Stromal cell of bone marrow (primary cell): ENCODE measurements around the gene AEBP2.
A peak's percentile ranks its signal among the peaks of the same experiment; 100 is the strongest.
"Not testable (repeated sequence)": the region's sequence is repeated elsewhere in the genome, so short reads cannot be mapped to it uniquely, and the experiment has no call there.

ENCODE experiments used
- DNase-seq: peaks from one replicate; pipeline ENCODE4 v3.0.0-alpha.2; 2012; ENCODE audit warnings: low read depth

AEBP2 gene

DNA sequence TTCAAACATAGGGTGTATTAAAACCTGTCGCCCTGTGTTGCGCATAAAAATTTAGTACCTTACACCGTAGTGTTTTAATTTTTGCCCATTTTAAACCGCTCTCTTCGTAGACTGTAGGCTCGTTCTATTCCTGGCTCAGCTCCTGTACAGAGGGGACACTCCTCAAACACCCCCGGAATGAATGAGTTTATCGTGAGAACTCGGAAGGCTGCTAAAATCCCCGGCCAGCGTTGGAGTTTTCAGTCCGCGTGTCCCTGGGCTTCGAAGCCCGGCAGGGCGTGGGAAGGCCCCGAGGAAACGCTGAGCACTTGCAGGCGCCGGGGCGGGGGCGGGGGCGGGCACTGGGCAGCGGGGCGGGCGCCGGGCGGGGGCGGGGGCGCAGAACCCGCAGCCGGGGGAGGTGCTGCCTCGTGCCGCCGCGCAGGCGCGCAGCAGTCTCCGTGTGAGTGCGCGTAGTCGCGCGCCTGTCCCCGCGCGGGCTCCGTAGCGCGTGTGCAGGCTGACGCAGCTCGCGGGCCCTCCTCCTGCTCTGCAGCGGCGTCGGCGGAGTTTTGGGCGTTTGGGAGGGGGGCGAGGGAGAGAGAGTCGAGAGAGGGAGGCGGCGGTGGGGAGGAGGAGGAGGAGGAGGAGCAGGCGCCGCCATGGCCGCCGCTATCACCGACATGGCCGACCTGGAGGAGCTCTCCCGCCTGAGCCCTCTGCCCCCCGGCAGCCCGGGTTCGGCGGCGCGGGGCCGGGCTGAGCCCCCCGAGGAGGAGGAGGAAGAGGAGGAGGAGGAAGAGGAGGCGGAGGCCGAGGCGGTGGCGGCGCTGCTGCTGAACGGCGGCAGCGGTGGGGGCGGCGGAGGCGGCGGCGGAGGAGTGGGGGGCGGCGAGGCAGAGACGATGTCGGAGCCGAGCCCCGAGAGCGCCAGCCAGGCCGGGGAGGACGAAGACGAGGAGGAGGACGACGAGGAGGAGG is at the start of gene AEBP2:
Gene AEBP2, plus strand, starts transcription at position 434 of the 960 bp plus-strand sequence. Its CDS starts 208 bp downstream, at position 642.
- peak; percentile 90 for DNase-seq

DNA sequence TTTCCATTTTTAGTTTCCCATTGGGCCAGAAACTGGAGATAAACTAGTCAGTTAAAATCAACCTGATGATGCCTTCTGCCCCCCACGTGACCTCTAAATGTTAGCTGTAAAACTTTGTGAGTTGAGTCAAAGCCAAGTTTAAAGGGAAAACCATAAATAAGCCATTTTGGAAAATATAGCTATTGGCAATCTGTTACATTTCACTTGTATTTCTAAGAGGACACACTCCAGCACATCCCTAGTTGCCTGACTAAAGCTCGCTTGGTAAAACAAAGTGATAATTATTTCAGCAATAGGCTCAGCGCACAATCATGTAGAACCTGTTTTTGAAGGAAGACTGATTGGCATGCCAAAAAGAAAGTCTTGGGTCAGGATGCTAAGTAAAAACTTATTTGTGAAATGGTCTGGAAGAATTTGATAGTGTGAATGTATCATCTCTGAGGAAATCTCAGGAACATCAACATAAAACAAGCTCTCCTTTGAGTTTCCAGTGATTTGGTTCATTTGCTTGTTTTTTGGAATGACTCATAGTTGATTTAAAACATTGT is 49.2 kb upstream of the AEBP2 start:
- DNase-seq: no peak

- not testable (repeated sequence) for DNase-seq
These were observed 46.6 kb upstream of the AEBP2 start for GRCh38 chr12:19392644-19393043.

DNA sequence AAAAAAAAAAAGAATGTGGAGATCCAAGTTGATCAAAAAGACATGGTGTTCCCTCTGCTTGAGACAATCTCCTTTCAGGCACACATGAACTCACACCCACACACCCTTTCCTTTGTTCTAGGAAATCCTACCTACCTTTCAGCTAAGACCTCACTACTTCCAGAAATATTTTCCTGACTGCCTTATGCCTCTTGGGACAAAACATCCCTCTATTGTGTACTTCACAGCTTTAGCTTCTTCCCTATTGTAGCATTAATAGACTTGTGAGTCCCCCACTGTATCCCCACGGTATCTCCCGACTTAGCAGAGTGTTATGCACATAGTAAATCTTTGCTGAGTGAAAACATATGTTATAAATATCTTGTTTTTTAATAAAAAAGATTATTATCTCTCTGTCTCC is 44.9 kb upstream of the AEBP2 start:
- DNase-seq: no peak

GRCh38 chr12:19397534-19397933 is 41.8 kb upstream of the AEBP2 start:
- DNase-seq: no peak

DNA sequence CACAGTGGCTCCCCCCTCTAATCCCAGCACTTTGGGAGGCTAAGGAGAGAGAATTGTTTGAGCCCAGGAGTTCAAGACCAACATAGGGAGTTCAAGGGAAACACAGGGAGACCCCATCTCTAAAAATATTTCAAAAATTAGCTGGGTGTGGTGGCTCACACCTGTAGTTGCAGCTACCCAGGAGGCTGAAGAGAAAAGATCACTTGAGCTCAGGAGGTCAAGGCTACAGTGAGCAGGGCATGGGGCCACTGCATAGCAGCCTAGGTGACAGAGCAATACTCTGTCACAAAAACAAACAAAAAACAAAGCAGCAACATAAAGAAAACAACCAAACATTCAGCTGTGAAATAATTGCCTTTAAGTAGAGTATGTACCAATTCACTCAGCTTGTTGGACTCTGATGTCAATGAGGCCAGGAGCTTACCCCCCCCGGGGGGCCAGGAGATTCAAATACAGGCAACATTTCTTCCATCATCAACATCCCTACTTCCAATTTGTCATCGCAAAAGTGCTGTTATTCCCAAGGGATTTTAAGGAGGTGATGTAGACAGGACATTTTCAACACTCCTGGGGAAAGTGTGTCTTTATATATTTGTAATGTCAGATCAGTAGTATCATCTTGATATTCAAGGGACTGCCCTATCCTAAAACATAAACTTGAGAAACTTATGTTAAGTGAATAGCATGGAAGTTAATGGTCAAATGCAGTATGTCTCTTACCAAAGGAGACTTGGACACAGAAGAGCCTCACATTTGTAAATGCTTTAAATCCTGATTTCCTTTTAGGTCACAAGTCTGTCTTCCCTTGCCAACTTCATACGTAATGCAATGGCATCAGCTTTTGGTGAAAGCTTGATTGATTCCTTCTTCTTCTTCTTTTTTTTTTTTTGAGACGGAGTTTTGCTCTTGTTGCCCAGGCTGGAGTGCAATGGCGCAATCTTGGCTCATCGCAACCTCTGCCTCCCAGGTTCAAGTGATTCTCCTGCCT is 40.6 kb upstream of the AEBP2 start:
- DNase-seq: no peak

DNA sequence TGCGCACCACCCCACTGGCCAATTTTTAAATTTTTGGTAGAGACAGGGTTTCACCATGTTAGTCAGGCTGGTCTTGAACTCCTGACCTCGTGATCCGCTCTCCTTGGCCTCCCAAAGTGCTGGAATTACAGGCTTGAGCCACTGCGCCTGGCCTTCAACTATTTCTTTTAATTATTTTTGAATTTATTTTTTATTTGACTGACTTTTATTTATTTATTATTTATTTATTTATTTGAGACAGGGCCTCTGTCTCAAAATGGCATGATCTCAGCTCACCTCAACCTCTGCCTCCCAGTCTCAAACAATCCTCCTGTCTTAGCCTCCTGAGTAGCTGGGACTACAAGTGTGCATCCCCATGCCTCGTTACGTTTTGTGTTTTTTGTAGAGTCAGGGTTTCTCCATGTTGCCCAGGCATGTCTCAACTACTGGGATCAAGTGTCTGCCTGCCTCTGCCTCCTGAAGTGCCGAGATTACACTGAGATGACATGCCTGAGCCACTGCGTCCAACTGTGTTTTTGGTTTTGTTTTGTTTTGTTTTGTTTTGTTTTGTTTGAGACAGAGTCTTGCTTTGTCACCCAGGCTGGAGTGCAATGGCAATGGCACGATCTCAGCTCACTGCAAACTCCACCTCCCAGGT is 38.5 kb upstream of the AEBP2 start:
- DNase-seq: not testable (repeated sequence)

- DNase-seq: no peak
These were observed 37.1 kb upstream of the AEBP2 start for GRCh38 chr12:19402211-19402610.

DNA sequence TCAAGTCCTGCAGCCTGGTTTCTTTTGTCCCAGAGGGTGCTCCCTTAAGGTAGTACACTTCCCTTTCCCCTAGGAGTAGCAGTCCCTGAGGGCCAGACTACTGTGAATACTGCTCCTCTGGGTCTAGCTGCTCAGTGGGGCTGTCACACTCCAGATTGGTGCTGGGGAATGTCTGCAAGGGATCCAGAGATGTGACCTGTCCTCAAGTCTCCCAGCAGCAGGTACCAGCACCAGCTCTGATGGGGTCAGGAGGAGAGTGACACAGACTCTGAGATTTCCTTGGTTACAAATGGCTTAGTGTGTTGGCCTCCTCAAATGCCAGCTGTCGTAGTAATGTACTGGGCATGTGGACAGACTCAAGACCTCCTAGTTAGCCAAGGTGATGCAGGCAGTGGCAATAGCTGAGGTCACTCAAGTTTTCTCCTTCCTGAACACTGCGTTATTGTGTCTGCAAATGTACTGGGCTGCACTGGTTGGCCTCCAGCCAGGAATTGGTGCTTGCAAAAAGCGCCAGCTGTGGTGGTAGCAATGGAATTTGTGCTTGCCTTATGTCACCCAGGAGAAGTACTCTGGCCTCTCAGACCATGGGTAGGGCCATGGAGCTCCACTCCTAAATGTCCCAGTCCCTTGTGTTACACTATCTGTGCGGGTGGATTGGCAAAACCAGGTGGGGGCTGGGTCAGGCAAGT is 36.4 kb upstream of the AEBP2 start:
- no peak for DNase-seq

DNA sequence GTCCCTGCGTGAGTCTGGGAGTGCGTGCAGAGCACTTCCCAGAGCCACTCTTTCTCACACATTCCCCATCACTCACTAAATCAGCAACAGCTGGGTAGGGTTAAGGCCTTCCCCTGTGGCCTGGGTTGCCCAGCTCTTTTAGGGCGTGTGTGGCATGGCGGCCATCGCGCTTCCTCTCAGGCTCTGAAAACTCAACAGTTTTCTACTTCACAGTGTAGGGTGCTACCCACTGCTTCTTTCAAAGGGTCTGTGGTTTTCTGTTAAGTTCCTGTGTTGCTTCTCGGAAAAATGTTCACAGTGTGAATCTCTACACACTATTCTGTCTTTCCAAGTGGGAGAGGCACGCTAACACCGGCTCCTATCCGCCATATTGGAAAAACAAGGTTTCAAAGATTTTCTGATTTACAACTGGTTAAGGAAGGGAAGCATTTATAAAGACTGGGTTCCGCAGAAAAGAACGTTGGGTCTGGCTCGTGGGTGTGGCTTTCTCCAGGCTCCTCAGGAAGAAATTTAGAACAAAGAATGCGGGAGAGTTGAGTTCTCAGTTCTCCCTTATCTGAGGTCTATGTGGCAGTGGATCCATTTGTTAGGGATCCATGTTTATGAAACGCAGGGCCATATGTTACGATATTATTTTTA is 34.9 kb upstream of the AEBP2 start:
- no peak for DNase-seq

DNA sequence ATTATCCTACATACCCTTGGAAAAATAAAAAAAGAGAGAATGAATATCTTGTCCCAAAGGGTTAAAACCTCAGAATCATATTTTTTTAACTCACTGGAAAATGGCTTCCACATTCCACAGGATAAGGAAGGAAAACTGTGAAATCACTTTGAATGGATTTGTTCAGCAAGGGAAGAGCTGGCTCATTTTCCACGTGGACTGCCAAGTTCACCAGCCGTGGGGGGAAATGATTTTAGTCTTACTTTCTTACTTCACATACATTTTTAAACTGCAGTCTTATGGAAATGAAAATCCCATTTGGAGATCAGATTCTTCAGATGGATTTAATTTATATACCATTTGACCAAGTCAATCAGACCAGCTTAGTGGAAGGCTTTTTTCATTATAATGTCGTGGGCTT is 29.9 kb upstream of the AEBP2 start:
- DNase-seq: no peak

DNA sequence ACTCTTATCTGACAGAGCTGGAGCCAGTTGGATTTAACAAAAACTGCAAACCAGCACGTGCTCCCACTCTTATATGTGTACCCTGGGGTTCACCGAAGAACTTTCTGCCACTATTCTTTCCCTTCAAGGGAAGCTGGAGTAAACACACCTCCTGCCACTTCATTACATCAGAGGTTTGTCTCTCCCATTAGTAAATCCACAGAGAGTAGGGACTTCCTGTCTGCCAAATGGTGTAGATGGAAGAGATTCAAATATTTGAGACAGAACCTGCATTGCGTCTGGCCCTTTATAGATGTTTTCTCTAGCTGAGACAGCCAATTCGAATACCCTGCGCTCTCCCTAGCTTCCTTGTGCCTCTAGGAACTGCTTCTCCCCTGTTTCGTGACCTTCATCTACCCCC is 29.1 kb upstream of the AEBP2 start:
- DNase-seq: no peak

- DNase-seq: no peak
These were observed 28.6 kb upstream of the AEBP2 start for GRCh38 chr12:19410629-19411185.

GRCh38 chr12:19411234-19412204 is 27.8 kb upstream of the AEBP2 start:
- DNase-seq: no peak

DNA sequence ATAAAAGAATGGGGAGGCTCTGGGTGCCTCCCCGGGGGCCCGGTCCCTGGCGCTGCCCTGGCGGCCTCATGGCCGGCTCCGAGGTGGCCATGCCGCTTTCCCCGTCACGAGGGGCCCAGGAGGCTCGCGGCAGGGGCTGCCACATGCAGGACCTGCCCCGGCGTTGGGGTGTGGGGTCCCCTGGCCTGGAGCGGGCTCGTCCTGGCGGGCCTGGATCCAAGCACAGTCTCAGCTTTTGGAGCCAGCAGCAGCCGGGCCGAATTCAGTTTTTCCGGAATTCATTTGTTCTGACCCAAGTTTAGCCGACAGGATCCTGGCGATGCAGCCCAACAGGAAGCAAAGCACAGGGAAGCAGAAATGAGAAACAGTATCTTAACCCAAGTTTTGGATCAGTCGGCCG is 26.4 kb upstream of the AEBP2 start:
- no peak for DNase-seq

GRCh38 chr12:19413582-19413981 is 25.7 kb upstream of the AEBP2 start:
- not testable (repeated sequence) for DNase-seq

DNA sequence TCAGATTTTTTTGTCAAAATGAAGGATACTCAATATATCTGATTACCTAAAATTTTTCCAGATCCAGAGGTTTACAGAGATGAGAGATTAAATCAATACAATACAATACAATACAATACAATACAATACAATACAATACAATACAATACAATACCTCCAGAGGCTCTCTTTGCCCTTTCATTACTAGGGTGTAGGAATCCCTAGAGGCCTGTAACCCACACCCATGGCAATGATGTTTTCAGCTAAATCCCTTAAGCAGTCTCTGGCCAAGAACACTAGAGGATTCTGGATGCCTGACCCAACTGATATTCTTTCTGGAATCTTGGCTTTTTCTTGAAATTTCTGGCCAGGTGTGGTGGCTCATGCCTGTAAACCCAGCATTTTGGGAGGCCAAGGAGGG is 23.7 kb upstream of the AEBP2 start:
- DNase-seq: no peak

GRCh38 chr12:19419086-19419485 is 20.2 kb upstream of the AEBP2 start:
- no peak for DNase-seq
